Measurements from ENCODE around the gene TMEM131L.

DNA sequence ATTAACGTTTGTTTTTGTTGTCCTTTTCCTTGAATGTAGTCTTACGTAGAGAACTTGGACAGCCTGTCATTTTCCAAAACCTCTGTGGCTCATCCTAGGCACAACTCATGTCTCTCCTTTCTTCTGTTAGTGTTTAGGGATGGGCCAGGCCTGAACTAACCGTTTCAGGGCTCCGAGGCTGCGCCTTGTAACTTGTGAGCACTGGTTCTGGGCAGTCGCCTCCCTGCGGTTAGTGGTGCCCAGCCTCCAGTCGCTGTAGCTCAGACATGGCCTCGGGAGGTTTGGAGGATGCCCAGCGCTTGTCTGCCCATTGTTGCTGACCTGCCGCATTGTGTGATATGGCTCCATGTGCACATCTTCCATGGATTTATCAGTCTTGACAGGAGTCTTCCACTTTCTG, 32.8 kb downstream of the TMEM131L start:
- TF ChIP-seq, protein P1, sequence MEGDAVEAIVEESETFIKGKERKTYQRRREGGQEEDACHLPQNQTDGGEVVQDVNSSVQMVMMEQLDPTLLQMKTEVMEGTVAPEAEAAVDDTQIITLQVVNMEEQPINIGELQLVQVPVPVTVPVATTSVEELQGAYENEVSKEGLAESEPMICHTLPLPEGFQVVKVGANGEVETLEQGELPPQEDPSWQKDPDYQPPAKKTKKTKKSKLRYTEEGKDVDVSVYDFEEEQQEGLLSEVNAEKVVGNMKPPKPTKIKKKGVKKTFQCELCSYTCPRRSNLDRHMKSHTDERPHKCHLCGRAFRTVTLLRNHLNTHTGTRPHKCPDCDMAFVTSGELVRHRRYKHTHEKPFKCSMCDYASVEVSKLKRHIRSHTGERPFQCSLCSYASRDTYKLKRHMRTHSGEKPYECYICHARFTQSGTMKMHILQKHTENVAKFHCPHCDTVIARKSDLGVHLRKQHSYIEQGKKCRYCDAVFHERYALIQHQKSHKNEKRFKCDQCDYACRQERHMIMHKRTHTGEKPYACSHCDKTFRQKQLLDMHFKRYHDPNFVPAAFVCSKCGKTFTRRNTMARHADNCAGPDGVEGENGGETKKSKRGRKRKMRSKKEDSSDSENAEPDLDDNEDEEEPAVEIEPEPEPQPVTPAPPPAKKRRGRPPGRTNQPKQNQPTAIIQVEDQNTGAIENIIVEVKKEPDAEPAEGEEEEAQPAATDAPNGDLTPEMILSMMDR (IDR thresholded peaks at IDR 0.05): no peak
- TF ChIP-seq EP300 (IDR thresholded peaks at IDR 0.05) (no peak), POLR2A (IDR thresholded peaks at IDR 0.05) (no peak), POLR2AphosphoS5 (IDR thresholded peaks at IDR 0.05) (no peak)
